Measurements from ENCODE around the gene LIMS2.

LIMS2 gene, protein sequence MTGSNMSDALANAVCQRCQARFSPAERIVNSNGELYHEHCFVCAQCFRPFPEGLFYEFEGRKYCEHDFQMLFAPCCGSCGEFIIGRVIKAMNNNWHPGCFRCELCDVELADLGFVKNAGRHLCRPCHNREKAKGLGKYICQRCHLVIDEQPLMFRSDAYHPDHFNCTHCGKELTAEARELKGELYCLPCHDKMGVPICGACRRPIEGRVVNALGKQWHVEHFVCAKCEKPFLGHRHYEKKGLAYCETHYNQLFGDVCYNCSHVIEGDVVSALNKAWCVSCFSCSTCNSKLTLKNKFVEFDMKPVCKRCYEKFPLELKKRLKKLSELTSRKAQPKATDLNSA

DNA sequence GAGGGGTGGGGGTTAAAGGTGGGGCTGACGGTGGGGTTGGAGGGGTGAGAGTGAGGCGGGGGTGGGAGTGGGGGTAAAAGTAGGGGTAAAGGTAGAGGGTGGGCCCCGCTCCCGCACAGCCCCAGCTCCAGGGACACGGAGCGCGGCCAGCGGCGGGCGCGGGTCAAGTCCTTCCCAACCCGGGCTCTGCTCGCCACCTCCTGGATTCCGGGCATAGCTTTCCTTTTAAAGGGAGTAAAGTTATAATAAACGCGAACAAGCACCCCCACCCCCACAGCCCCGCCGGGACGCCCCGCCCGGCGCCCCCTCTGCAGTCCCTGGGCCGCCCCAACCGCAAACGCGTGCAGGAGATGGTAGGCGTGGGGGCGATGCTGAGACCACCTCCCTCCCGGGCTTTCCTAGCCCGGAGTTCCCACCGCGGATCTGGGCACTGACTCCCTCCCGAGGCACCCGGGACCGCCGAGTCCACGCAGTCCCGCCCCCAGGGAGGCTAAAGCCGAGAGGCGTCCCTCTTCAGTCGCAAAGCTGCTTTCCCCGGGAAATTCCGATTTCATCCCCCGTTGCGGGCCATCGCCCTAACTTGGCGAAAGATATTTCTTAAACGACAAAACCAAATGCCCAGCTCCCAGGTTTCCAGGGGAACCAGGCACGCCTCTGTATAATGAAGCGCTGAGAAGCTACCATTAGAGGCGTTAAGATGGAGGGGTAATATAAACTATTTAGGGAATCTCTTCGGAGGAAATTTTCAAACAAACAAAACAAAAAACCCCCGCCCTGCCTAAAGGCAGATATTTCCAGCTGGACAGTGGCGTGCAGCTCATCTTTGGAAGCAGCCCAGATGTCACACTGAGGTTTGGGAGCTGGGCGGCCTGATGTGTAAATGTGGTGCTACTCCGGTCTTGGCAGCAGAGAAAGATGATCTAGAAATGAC is at the start of gene LIMS2:
LIMS2 (minus strand) TSS at position 200 of the 931 bp plus-strand sequence. CDS start 506 bp downstream, outside the sequence.
- DNase-seq (ENCODE audit: low read depth in 2 of 2): no peak

DNA sequence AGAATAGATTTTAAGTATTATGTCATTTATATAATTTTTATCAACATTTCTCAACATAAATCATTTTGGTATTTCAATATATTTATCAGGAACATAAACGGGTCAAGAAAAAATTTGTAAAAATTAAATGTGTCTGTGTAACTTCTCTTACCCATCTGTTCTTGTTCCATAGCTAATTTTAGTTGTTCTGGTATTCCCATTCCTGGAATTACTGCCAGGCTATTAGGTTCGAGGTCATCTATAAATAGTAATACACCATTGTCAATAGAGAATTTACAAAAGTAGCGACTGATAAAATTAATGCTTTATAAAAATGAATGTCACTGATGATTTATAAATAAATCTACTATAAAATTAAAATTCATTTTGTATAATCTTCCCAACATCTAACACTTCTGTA is 47.5 kb upstream of the LIMS2 start:
- DNase-seq (ENCODE audit: low read depth in 2 of 2): no peak

DNA sequence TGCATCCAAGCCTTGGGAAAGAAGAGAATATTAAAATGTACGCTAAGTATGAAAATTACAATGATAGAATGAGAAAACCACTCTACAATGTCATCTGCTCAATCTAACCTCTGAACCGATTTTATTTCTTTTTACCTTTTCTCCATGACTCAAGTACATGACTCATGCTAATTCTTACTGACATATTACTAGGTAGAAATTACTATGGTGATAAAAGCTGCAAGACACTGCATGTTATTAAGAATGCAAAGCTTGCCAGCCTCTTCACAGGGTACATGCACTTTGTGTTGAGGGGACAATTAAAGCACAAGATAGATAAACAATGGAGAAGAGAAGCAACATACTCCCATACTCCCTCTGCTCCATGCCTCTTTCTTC is 46.6 kb upstream of the LIMS2 start:
- no peak for DNase-seq (ENCODE audit: low read depth in 2 of 2)

DNA sequence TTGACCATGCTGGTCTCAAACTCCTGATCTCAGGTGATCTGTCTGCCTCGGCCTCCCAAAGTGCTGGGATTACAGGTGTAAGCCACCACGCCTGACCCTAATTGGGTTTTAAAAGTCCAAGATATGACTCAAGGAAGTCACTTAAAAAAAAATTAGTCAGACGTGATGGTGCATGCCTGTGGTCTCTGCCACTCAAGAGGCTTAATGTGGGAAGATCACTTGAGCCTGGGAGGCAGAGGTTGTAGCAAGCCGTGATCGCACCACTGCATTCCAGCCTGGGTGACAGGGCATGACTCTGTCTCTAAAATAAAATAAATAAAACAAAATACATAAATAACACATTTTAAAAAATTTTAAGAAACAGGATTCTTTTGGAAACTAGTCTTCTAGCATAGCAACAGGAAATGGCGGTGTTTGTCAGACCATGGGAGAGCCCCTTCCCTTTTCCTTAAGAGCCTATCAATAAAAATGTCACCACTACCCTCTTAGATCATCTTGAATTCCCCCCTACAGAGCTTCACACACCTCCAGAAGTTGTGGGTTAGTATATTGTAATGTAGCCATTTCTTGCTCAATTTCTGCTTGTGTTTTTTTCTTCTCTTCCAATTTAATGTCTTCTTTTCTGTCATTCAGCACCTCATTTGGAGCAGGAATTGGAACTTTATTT is 46.1 kb upstream of the LIMS2 start:
- DNase-seq (ENCODE audit: low read depth in 2 of 2): no peak

DNA sequence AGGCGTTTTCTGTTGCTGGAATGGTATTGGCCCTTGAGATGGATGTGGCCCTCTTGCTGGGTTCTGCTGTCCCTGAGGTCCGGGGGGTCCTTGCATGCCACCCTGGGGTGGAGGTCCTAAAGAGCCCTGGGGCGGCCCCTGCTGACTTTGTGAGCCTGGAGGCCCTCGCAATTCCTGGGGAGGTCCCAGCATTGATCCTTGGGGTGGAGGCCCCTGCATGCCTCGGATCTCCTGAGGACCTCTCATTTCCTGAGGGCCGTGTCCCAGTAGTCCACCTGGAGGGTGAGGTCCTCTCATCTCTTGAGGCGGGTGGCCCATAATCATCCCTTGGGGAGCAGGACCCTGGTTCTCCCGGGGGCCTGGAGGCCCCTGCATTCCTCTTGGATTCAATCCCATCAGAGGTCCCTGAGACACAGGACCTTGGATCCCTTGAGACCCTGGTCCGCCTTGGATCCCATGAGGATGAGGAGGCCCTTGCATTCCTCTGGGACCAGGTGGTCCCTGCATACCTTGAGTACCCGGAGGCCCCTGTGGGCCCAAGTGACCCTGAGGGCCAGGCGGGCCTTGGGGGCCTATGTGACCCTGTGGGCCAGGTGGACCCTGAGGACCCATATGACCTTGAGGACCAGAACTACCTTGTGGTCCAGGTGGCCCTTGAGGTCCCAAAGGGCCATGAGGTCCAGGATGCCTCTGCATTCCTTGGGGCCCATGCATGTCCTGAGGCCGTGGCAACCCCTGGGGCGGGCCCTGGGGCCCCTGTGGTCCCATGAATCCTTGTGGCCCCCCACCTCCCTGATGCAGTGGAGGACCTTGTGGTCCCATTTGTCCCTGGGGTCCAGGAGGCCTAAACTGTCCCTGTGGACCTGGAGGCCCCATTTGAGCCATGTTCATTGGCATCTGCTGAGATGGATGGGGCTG is 44.2 kb upstream of the LIMS2 start:
- no peak for DNase-seq (ENCODE audit: low read depth in 2 of 2)

DNA sequence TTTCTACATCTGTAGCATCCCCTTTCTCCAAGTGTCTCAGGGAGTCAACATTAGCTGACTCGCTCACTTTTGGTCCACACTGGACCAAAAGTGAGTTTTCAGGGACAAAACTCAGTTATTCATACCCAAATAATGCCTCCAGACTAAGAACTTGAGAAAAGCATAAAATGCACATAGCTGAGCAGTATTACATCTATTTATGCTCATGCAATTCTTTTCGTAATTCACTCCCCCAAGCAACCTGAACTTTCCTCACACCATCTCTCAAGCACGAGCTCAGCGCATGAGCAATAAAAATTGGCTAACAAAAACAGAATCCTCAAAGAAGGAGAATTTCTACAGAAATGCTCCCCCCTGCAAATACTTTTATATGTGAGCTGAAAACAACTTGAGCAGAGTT is 42.9 kb upstream of the LIMS2 start:
- no peak for DNase-seq (ENCODE audit: low read depth in 2 of 2)

DNA sequence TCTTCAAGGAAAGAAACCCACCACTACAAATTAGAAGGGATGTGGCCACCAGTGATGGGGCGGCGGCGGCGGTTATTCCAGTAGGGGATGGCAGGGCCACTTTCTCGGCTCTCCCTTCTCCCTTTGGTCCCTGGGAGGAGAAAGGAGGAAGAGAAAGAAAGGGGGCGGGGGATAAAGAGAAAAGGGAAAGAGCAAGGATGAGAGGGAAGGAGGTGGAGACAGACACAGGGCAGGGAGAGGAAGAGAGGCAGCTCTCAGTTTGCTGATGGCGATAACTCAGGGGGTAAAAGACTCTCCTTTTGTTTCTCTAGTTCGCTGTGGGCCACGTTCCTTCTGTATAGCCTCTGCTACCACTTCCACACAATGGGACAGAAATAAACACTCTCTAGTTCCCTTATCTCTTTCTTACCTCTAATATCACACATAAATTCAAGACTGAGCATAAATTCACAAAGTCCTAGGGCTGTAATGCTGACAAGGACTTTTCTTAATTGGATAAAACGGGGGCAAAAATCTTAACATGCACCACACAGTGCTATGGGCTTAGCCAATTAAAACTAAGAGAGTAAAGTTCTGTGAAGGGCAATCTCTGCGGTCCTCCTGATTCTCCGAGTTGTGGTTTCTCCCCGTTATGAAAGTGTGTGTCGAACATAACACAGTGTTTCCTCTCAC is 40.6 kb upstream of the LIMS2 start:
- DNase-seq (ENCODE audit: low read depth in 2 of 2): no peak

DNA sequence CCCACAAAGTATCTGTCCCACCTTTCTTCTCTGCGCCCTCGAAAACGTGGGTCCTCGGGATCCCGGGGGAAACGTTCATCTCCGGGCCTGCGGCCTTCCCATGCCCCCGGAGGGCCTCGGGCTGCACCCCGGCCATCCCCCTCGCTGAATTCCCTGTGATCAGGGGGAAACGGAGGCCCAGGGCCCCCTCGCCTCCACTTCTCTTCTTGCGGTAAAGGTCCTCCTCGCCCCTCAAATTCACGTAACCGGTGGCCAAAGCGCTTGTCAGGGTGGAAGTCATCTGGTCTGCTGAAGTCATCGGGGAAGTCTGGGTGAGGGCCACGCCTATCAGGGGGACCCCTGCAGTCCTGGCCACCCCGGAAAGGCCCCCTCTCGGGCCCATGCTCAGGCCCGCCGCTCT is 38.2 kb upstream of the LIMS2 start:
- no peak for DNase-seq (ENCODE audit: low read depth in 2 of 2)

DNA sequence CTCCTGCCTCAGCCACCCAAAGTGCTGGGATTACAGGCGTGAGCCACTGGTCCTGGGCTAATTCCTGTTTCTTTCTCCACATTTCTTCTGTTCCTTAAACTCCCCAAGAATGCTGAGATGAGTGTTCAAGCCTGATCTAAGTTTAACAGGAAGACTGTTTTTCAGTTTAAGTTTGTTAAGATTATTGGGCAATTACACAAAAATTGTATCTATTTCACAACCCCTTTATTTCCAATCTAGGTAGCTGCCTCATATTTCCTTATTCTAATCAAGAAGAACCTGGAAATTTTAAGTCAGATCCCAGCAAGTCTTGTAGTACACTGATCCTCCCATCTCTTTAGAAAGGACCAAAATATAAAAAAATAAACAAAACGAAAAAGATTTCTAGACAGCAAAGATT is 37.7 kb upstream of the LIMS2 start:
- no peak for DNase-seq (ENCODE audit: low read depth in 2 of 2)

DNA sequence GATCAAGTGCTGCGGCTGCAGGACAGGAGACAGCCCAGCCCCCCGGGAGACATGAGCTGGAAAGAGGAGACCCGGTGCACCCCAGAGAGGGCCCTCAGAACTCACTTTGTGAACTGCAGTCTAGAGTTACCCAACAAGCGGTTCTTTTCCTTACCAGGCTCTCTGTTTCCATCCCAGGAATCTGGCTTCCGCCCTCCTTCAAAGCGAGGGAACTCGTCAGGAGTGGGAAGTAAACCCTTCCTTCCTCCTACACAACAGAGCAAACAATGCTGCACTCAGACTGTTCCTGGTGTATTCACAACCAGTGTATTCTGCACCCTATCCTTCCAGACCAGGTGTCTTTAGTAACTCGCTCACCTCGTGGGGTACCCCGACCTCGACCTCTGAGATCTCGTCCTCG is 34.0 kb upstream of the LIMS2 start:
- DNase-seq (ENCODE audit: low read depth in 2 of 2): no peak

DNA sequence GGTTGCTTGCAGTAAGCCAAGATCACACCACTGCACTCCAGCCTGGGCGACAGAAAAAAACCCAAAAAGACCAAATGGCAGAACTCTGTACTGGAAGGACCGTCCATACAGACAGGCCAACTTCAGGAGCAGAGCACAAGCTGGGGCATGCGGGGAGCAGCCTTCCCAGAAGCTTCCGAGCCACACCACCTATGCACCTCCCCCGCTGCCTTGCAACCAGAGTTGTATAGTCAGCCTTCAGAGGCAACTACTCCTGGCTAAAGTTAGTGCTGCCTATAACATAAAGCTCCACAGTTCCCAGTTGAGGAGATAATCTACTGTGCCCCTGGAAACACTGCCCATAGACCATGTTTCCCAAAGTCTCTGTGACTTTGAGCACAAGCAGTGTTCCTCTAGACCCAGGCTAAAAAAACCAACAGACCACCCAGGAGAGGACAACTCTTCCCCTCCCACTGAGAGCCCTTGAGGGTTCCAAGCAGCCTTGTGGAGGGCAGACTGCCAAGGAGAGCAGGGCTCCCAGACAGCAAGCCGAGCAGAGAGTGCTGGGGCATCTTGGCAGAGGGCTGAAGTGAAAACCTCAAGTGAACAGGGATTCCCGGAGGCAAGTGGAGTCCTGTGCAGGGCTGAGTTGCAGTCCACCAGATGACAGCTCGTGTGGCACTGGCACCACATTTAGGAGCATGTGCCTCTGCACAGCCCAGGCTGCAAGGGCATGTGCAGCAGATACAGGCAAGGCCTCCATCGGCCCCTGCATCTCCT is 32.7 kb upstream of the LIMS2 start:
- DNase-seq (ENCODE audit: low read depth in 2 of 2): no peak

DNA sequence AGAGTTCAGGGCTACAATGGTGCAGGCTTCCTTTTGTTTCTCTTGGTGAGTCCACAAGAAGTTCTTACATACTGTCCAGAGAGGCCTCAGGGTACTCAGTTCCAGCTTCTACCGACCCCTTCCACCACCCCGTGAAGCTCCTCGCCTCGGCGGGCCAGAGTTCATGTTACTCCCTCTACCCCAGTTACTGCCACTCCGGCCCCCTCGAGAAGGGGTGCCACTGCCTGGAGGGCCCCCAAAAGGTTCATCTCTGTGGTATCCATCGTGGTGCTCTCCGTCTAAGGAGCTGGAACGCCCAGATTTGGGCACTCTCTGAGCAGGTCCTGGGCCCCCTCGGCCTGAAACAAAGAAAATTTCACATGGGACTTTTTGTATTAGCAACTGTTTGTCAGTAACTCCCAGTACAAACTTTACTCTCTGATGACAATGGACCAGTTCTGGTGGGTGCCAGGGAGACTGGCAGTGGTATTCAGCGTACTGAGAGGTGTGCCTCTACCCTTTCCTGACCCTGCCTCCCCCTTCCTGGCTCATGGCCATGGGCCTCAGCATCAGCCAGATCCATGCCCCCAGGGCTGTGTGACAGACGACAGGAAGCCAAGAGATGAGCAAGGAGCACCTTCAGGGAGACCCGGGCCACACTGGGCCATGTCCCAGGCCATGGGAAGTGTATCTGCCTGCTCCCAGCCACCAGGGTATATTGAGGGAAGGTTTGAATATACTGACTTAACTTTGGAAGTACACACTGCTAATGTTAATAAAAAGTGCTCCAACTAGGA is 31.1 kb upstream of the LIMS2 start:
- DNase-seq (ENCODE audit: low read depth in 2 of 2): no peak

DNA sequence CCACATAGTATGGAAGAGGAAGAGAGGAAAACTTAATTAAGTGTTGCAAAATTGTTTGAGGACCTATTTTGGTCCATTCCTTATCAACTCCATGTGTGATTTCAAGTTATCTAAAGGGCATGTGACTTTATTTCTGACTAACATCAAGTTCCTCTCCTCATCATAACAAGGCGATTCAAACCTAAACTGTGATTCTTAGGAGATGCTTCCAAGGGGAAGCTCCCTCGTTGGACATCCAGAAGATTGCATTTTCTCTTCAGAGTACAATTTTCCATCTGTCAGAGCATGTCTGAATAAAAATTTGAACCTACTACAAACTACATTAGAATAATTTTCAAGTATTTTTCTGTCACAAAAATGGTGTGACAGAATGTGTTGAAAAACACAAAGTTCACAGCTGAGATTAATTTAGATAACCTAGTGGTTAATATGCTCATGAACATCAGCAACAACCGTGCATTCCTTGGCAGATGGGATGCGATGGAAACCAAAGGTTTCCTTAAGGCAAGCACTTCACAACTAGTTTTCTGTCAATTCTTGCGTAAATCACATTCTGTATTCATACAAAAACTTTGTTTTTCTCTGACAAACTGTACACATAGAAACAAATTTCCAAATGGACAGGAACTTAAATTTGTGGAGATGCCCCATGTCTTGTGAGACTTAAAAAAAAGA is 30.2 kb upstream of the LIMS2 start:
- no peak for DNase-seq (ENCODE audit: low read depth in 2 of 2)

DNA sequence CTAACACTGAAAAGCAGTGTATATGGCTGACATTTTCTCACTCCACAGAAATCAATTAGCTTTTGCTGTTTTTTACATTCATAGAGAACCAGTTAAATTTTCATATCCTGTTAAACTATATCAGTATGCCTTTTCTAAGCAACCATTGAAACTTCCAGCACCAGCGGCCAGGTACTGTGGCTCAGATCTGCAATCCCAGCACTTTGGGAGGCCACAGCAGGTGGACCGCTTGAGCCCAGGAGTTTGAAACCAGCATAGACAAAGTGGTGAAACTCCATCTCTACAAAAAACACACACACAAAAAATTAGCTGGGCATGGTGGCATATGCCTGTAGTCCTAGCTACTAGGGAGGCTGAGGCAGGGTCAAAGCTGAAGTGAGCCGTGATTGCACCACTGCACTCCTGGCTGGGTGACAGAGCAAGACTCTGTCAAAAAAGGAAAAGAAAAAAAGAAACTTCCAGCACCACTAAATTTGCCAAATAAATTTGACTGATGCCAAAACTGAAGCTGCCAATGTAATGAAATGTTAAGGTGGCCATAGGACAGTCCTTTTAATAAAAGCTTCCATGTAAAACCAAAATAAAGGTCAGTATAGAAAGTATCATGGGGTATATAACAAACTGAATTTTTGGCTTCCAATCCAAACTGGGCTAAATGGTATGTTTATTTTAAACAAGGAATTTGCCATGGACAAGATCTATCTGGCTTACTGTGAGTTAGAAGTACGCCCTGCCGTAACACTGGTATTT is 29.5 kb upstream of the LIMS2 start:
- DNase-seq (ENCODE audit: low read depth in 2 of 2): no peak

DNA sequence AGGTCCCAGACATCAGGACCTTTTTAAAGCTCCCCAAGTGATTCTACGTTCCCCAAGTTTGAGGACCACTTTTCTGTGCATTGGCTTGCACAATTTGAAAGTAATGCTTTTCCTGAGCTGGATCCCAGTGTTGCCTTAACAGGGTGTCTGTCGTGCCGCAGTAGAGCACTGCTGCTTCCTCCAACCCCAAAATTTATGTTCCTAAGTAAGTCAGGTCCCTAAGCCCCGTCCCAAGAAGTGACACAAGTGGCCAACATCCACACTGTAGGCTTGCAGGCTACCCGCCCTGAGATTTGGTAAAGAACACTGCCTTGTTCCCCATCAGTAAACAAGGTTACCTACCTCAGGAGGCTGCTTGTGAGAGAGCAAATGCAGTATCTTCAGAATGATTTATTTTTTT is 28.0 kb upstream of the LIMS2 start:
- DNase-seq (ENCODE audit: low read depth in 2 of 2): no peak

DNA sequence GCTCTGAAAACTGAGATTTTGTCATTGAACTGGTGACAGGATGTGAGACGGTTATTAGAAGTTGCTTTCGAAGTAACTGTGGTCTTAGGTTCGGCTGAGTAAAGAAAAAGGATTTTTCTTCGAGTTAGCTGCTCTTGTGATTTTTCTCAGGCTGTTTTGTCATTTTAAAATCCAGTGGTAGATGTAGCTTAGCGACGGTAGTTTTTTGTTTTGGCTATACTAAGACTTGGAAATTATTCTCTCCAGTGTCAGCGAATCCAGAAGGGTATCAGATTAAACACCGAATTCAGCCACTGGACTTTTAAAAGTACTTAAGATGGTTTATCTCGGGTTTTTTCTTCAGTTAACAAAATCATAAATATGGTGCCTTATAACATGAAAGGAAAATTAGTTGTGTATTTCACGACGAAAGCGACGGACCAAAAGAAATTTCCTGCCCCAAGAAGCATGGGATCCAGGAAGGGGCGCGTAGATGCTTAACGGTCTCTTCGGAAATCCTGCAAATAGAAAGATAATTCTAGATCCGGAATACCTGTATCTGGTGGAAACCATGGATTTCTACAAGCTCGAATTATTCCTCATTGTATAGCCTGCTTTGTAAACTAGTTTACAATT is 27.2 kb upstream of the LIMS2 start:
- no peak for DNase-seq (ENCODE audit: low read depth in 2 of 2)

DNA sequence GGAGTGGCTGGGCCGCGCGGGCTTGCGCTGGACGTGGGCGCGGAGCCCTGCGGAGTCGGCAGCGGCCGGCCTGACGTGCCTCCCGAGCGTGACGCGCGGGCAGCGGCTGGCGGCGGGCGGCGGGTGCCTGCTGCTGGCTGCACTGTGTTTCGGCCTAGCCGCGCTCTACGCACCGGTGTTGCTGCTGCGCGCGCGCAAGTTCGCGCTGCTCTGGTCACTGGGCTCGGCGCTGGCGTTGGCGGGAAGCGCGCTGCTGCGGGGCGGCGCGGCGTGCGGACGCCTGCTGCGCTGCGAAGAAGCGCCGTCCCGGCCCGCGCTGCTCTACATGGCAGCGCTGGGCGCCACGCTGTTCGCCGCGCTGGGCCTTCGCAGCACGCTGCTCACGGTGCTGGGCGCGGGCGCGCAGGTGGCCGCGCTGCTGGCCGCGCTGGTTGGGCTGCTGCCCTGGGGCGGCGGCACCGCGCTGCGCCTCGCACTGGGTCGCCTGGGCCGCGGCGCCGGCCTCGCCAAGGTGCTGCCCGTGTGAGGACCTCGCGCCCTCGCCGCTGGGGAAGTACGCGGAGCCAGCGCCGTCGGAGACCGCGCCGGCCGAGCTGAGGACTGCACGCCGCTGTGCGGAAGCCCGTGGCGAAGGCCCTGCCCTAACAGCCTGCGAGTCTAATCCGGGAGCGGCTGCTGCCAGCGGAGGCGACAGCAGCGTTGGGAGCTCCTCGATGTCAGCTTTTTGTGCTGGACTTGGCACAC is 26.5 kb upstream of the LIMS2 start:
- peak; percentile 57 for DNase-seq (ENCODE audit: low read depth in 2 of 2)
